Measurements from ENCODE around the gene SMAP1. TPM values are rescaled to one million over a fixed set of nuclear protein-coding genes. Genes with fewer than 3 reads are reported as not detected.

The SMAP1 gene
- total RNA-seq, 1 donor from 2014 or later, result 33.3 TPM

- peaks cover 9% of the 10 kb centered on the region for H3K4me1 Mint-ChIP-seq (ENCODE audit: low read depth, unreplicated experiment)
- no peaks in the 10 kb centered on the region for H3K36me3 Mint-ChIP-seq (ENCODE audit: unreplicated experiment)
- no peaks in the 10 kb centered on the region for H3K9me3 Mint-ChIP-seq (ENCODE audit: unreplicated experiment)
- no peak overlapping the region for H3K27ac Mint-ChIP-seq (ENCODE audit: unreplicated experiment)
- no peak for TF ChIP-seq CTCF (IDR thresholded peaks at IDR 0.05; ENCODE audit: partially characterized antibody, unreplicated experiment)
- no peak for DNase-seq
- no peak overlapping the region for H3K4me3 Mint-ChIP-seq (ENCODE audit: unreplicated experiment)
- peaks cover 2% of the 10 kb centered on the region for H3K27me3 Mint-ChIP-seq (ENCODE audit: unreplicated experiment)
These were observed 40.0 kb upstream of the SMAP1 start for GRCh38 chr6:70627500-70628254.

GRCh38 chr6:70629929-70630328 is 37.8 kb upstream of the SMAP1 start:
- Mint-ChIP-seq H3K4me1 (ENCODE audit: low read depth, unreplicated experiment) (peaks cover 9% of the 10 kb centered on the region), H3K27me3 (ENCODE audit: unreplicated experiment) (peaks cover 2% of the 10 kb centered on the region), H3K36me3 (ENCODE audit: unreplicated experiment) (no peaks in the 10 kb centered on the region), H3K27ac (ENCODE audit: unreplicated experiment) (no peak overlapping the region), H3K4me3 (ENCODE audit: unreplicated experiment) (no peak overlapping the region), H3K9me3 (ENCODE audit: unreplicated experiment) (no peaks in the 10 kb centered on the region)
- TF ChIP-seq CTCF (IDR thresholded peaks at IDR 0.05; ENCODE audit: partially characterized antibody, unreplicated experiment), result no peak
- DNase-seq, result no peak

GRCh38 chr6:70633870-70634269 is 33.8 kb upstream of the SMAP1 start:
- no peak overlapping the region for H3K27ac Mint-ChIP-seq (ENCODE audit: unreplicated experiment)

GRCh38 chr6:70636596-70636995 is 31.1 kb upstream of the SMAP1 start:
- no peaks in the 10 kb centered on the region for H3K36me3 Mint-ChIP-seq (ENCODE audit: unreplicated experiment)
- H3K27me3 Mint-ChIP-seq (ENCODE audit: unreplicated experiment), result peaks cover 2% of the 10 kb centered on the region
- H3K4me3 Mint-ChIP-seq (ENCODE audit: unreplicated experiment), result no peak overlapping the region
- no peaks in the 10 kb centered on the region for H3K9me3 Mint-ChIP-seq (ENCODE audit: unreplicated experiment)
- DNase-seq, result no peak
- H3K4me1 Mint-ChIP-seq (ENCODE audit: low read depth, unreplicated experiment), result no peaks in the 10 kb centered on the region
- TF ChIP-seq CTCF (IDR thresholded peaks at IDR 0.05; ENCODE audit: partially characterized antibody, unreplicated experiment), result no peak
- H3K27ac Mint-ChIP-seq (ENCODE audit: unreplicated experiment), result no peak overlapping the region

More at GRCh38 chr6:70633870-70634269, 33.8 kb upstream of the SMAP1 start:
- no peak overlapping the region for H3K4me3 Mint-ChIP-seq (ENCODE audit: unreplicated experiment)
- H3K27me3 Mint-ChIP-seq (ENCODE audit: unreplicated experiment), result peaks cover 2% of the 10 kb centered on the region
- DNase-seq, result no peak
- no peak for TF ChIP-seq CTCF (IDR thresholded peaks at IDR 0.05; ENCODE audit: partially characterized antibody, unreplicated experiment)
- H3K4me1 Mint-ChIP-seq (ENCODE audit: low read depth, unreplicated experiment), result no peaks in the 10 kb centered on the region
- H3K9me3 Mint-ChIP-seq (ENCODE audit: unreplicated experiment), result no peaks in the 10 kb centered on the region
- no peaks in the 10 kb centered on the region for H3K36me3 Mint-ChIP-seq (ENCODE audit: unreplicated experiment)

GRCh38 chr6:70638468-70638867 is 29.2 kb upstream of the SMAP1 start:
- Mint-ChIP-seq H3K27ac (ENCODE audit: unreplicated experiment) (no peak overlapping the region), H3K4me3 (ENCODE audit: unreplicated experiment) (no peak overlapping the region), H3K4me1 (ENCODE audit: low read depth, unreplicated experiment) (no peaks in the 10 kb centered on the region), H3K36me3 (ENCODE audit: unreplicated experiment) (no peaks in the 10 kb centered on the region), H3K9me3 (ENCODE audit: unreplicated experiment) (no peaks in the 10 kb centered on the region), H3K27me3 (ENCODE audit: unreplicated experiment) (peaks cover 2% of the 10 kb centered on the region)
- DNase-seq, result no peak
- TF ChIP-seq CTCF (IDR thresholded peaks at IDR 0.05; ENCODE audit: partially characterized antibody, unreplicated experiment), result no peak

Data from glutamatergic neuron (in vitro differentiated cells).